Measurements from ENCODE around the gene TMEM117.
"Not testable (repeated sequence)": the region's sequence is repeated elsewhere in the genome, so short reads cannot be mapped to it uniquely, and the experiment has no call there.

TMEM117 gene

DNA sequence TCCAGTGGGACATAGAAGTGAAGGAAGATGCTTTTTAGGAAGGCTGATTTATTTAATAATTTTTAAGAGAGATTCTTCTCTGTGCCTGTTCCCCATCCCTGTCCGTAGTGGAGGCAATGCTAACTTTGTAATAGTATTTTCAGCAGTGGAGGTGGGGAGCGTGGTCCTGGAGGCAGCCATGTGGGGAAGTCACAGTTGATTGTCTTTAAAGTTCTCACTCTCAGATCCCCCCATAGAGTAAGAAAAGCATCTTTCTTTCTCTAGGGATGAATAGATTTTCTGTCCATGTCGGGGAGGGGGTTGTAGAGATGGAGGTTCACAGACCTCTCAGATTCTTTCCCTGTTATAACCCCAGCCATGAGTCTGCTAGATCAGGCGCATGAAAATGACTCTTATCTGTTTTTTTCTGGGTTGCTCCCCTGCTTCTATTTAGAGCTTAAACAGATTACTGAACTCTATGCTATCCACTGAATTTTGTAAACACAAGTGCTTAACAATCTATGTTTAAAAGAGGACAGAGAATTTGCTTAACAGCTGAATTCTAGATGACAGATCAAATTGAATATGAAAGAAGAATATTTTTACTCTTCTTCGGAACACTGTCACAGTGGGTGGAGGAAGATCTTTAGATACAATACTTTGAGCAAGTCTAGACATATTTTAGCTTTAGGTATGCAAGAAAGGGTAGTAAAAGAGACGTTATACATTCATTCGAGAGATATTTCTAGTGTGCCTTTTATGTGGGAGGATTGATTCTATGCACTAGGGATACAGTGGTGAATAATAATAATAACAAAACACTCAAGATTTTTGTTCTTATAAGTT, 25.3 kb downstream of the TMEM117 start:
- TF ChIP-seq, protein P1, sequence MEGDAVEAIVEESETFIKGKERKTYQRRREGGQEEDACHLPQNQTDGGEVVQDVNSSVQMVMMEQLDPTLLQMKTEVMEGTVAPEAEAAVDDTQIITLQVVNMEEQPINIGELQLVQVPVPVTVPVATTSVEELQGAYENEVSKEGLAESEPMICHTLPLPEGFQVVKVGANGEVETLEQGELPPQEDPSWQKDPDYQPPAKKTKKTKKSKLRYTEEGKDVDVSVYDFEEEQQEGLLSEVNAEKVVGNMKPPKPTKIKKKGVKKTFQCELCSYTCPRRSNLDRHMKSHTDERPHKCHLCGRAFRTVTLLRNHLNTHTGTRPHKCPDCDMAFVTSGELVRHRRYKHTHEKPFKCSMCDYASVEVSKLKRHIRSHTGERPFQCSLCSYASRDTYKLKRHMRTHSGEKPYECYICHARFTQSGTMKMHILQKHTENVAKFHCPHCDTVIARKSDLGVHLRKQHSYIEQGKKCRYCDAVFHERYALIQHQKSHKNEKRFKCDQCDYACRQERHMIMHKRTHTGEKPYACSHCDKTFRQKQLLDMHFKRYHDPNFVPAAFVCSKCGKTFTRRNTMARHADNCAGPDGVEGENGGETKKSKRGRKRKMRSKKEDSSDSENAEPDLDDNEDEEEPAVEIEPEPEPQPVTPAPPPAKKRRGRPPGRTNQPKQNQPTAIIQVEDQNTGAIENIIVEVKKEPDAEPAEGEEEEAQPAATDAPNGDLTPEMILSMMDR (IDR thresholded peaks at IDR 0.05; ENCODE audit: low read depth, low read length): no peak
- Histone ChIP-seq H3K4me1 (no peaks in the 10 kb centered on the region), H3K9me3 (no peaks in the 10 kb centered on the region), H3K4me3 (ENCODE audit: low read depth, low read length) (no peak overlapping the region), H3K36me3 (no peaks in the 10 kb centered on the region), H3K27me3 (peaks cover 3% of the 10 kb centered on the region)
- no peak for DNase-seq

DNA sequence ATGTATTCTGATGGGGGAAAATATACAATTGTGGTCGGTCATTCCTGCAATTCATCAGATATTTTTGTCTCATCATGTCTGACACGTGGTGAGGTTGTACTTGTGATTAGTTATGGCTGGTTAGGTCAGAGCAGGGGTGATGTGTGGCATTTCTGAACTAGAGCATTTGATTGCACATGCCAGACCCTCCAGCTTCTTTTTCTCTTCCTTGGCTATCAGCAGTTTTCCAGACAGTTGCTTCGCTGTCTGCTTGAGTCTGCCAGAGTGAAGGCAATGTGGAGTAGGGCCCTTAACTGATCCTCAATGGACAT, 25.9 kb downstream of the TMEM117 start:
- TF ChIP-seq, protein P1 (IDR thresholded peaks at IDR 0.05; ENCODE audit: low read depth, low read length): no peak
- Histone ChIP-seq H3K27me3 (peaks cover 3% of the 10 kb centered on the region), H3K4me1 (no peaks in the 10 kb centered on the region), H3K4me3 (ENCODE audit: low read depth, low read length) (no peak overlapping the region), H3K36me3 (no peaks in the 10 kb centered on the region), H3K9me3 (no peaks in the 10 kb centered on the region)
- no peak for DNase-seq

DNA sequence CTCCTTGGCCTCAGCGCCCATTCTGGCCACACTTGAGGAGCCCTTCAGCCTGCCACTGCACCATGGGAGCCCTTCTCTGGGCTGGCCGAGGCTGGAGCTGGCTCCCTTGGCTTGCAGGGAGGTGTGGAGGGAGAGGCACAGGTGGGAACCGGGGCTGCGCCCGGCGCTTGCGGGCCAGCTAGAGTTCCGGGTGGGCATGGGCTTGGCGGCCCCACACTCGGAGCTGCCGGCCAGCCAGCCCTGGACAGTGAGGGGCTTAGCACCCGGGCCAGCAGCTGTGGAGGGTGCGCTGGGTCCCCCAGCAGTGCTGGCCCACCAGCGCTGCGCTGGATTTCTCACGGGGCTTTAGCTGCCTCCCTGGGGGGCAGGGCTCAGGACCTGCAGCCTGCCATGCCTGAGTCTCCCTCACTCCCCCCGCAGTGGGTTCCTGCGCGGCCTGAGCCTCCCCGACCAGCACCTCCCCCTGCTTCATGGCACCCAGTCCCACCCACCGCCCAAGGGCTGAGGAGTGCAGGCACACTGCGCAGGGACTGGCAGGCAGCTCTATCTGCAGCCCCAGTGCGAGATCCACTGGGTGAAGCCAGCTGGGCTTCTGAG, 28.0 kb downstream of the TMEM117 start:
- no peaks in the 10 kb centered on the region for H3K36me3 ChIP-seq
- no peaks in the 10 kb centered on the region for H3K9me3 ChIP-seq
- no peak overlapping the region for H3K4me3 ChIP-seq (ENCODE audit: low read depth, low read length)
- peaks cover 8% of the 10 kb centered on the region for H3K27me3 ChIP-seq
- DNase-seq: no peak
- TF ChIP-seq, protein P1 (IDR thresholded peaks at IDR 0.05; ENCODE audit: low read depth, low read length): no peak
- no peaks in the 10 kb centered on the region for H3K4me1 ChIP-seq

DNA sequence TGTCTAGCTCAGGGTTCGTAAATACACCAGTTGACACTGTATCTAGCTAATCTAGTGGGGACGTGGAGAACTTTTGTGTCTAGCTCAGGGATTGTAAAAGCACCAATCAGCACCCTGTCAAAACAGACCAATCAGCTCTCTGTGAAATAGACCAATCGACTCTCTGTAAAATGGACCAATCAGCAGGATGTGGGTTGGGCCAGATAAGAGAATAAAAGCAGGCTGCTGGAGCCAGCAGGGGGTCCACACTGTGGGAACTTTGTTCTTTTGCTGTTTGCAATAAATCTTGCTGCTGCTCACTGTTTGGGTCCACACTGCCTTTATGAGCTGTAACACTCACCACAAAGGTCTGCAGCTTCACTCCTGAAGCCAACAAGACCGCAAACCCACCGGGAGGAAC, 28.7 kb downstream of the TMEM117 start:
- H3K4me1 ChIP-seq; DNase-seq; H3K4me3 ChIP-seq (ENCODE audit: low read depth, low read length); H3K27me3 ChIP-seq; H3K36me3 ChIP-seq; H3K9me3 ChIP-seq: not testable (repeated sequence)

DNA sequence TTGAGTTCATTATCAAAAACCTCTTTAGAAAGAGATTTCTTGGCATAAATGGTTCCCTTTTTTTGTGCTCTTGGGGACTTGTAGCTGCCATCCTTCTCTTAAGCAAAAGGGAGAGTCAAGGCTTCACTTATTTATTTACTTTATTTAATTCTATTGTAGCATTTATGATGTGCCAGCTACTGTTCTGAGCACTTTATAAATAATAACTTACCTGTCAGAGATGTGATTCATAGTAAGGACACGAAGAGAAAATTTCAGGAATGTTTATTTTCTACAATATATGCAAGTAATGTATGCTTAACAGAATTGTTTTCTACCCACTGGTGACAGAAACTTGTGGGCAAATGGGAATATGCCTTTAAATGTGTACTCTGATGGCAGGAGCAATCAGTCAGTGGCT, 33.3 kb downstream of the TMEM117 start:
- no peak overlapping the region for H3K4me3 ChIP-seq (ENCODE audit: low read depth, low read length)
- H3K9me3 ChIP-seq: no peaks in the 10 kb centered on the region
- H3K27me3 ChIP-seq: peaks cover 4% of the 10 kb centered on the region
- TF ChIP-seq, protein P1 (IDR thresholded peaks at IDR 0.05; ENCODE audit: low read depth, low read length): no peak
- H3K4me1 ChIP-seq: no peaks in the 10 kb centered on the region
- H3K36me3 ChIP-seq: no peaks in the 10 kb centered on the region
- DNase-seq: no peak

DNA sequence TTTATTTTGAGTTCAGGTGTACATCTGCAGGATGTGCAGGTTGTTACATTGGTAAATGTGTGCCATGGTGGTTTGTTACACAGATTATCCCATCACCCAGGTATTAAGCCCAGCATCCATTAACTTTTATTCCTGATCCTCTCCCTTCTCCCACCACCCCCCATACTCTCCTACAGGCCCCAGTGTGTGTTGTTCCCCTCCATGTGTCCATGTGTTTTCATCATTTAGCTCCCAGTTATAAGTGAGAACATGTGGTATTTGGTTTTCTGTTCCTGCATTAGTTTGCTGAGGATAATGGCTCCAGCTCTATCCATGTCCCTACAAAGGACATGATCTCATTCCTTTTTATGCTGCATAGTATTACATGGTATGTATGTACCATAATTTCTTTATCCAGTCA, 33.9 kb downstream of the TMEM117 start:
- not testable (repeated sequence) for H3K4me1 ChIP-seq; H3K9me3 ChIP-seq; DNase-seq; H3K36me3 ChIP-seq; H3K4me3 ChIP-seq (ENCODE audit: low read depth, low read length); H3K27me3 ChIP-seq

DNA sequence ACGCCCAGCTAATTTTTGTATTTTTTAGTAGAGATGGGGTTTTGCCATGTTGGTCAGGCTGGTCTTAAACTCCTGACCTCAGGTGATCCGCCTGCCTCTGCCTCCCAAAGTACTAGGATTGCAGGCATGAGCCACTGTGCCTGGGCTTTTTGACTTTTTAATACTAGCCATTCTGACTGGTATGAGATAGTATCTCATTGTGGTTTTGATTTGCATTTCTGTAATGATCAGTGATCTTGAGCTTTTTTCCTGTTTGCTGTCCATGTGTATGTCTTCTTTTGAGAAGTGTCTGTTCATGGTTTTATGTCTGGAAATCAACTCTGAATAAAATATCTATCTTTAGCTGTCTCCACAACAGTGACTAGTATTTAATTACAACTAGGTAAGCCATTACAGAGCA, 35.4 kb downstream of the TMEM117 start:
- H3K36me3 ChIP-seq; DNase-seq; H3K27me3 ChIP-seq; H3K4me1 ChIP-seq; H3K4me3 ChIP-seq (ENCODE audit: low read depth, low read length); H3K9me3 ChIP-seq: not testable (repeated sequence)

Data from BE2C (cell line).